HG03469 (cell line): ENCODE data around the gene PSMA7.

Experiments
- ATAC-seq: cut with Tn5 transposase; IDR thresholded peaks from one replicate; pipeline ENCODE4 v1.9.1; 2021; ENCODE audit warnings: mild to moderate bottlenecking, moderate library complexity, moderate number of reproducible peaks; ENCODE audit not compliant: unreplicated experiment

PSMA7 gene

GRCh38 chr20:62172666-62173065 is 29.5 kb upstream of the PSMA7 start:
- ATAC-seq: no peak

- no peak for ATAC-seq
Observed at GRCh38 chr20:62171245-62171644, 28.1 kb upstream of the PSMA7 start.

GRCh38 chr20:62170536-62170935 is 27.3 kb upstream of the PSMA7 start:
- ATAC-seq: no peak

- ATAC-seq: no peak
Observed at GRCh38 chr20:62168890-62169435, 25.8 kb upstream of the PSMA7 start.

DNA sequence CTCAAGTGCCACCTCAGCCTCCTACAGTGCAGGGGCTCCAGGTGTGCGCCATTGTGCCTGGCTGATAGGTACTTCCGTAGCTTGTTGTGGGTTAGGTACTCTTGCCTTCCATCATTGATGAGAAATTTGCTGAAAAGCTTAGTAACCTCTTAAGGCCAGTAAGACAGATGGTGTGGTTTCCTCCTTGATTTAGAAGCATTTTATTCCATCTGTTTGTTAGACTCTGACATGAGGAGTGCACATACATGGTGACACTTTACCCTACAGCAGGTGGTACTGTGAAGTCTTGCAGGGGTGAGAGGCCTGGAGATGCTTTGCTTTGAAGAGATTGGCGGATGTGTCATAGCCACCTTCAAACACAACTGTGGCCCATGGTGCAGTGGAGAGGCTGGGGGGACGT is 24.9 kb upstream of the PSMA7 start:
- no peak for ATAC-seq

- ATAC-seq: no peak
Observed at GRCh38 chr20:62167474-62167873, 24.3 kb upstream of the PSMA7 start.

- ATAC-seq: no peak
Observed at GRCh38 chr20:62165762-62166399, 22.7 kb upstream of the PSMA7 start.

DNA sequence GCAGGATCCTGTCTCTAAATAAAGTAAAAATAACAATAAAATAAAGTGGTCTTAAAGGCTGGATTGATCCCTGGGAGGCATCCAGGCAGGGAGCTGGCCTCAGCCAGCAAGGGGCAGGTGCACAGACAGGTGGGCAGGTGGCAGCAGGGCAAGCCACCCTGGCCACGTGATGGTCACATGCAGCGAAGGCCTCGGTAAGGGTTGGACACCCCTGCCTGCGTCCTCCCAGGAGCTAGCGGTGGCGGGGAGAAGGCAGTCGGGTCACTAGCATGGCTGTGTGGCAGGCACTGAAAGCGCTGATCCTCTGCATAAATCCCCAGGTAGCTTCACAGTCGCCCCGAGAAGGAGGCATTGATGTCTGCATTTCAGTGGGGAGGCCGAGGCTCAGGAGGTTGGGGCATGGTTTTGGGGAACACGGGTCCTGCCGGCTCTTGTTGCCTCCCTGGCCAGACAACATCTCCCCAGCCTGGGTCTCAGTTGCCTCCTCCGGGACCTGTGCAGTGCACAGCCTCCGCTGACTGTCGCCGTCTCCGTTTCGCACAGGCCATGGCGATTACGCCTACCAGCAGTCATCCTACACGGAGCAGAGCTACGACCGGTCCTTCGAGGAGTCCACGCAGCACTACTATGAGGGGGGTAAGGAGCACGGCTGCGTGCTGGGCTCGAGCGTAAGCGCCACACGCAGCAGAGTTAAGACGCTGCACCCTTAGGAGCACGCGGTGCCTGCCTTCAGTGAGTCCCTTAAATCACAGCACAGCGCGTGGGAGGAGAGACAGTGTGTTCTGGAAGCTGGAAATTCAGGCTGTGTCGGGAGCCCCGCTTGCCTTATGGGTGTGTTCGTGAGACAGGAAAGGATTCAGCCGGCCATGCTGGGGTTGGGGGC is 21.9 kb upstream of the PSMA7 start:
- no peak for ATAC-seq

DNA sequence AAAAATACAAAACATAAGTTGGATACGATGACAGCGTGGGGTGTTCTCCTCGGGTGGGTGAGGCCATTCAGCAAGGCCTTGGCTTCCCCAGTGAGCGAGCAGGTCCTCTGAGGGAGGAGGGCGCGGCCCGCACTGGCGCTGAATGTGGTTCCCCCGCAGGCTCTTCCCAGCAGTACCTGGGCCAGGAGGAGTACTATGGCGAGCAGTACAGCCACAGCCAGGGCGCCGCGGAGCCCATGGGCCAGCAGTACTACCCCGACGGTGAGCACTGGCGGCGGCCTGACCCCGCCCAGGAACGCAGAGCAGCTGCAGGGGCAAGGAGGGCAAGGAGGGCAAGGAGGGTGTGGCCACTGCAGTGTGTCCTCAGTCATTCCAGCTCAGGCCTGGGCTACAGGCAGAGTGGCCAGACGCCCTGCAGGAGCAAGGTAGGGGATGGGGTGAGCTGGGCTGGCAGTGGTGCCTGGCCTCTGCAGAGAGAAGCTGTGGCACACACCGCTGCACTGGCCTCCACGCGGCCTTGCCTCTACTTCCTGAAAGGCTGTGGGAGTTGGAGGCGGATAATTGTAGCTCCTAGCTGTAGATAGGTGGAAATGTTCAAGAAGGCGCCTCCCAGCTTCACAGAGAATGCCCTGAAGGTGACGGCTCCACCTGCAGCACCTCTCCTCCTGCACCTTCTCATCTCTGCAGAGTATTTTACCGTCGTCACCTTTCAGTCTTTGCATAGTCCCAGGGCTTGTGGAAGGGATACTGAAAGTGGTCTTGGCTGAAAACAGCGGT is 21.0 kb upstream of the PSMA7 start:
- ATAC-seq: no peak

- no peak for ATAC-seq
Observed at GRCh38 chr20:62163485-62163865, 20.3 kb upstream of the PSMA7 start.

GRCh38 chr20:62162765-62163484 is 19.7 kb upstream of the PSMA7 start:
- ATAC-seq: no peak

DNA sequence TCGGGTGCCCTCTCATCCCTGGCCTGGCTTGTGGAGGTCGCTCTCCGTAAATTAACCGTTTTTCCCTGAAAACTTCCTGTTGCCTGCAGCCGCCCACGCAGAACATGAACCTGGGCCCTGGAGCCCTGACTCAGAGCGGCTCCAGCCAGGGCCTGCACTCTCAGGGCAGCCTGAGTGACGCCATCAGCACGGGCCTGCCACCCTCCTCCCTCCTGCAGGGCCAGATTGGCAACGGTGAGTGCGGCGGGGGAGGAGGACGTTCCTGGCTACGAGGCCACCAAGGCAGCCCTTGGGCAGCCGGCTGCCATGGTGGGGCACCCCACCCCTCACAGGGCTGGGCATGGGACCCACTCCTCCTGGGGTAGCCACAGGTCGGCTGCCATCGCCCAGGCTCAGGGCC is 18.2 kb upstream of the PSMA7 start:
- ATAC-seq: no peak

- no peak for ATAC-seq
Observed at GRCh38 chr20:62160876-62161275, 17.7 kb upstream of the PSMA7 start.

GRCh38 chr20:62160253-62160652 is 17.1 kb upstream of the PSMA7 start:
- ATAC-seq: no peak

DNA sequence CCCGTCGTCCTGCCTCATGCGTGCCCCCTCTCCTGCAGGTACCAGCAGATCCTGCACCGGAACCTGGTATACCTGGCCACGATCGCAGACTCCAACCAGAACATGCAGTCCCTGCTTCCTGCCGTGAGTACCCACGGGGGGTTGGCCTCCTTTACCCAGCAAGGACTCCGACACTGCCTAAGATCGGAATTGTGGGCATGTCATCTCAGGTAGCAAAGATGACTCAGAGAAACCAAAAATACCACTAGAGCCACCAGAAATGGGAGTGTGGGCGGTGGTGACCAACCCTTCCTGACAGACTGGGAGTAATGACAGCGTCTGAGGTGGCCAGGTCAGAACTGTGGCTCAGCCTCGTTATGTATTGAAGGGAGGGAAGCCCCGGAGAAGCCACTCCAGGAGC is 16.6 kb upstream of the PSMA7 start:
- no peak for ATAC-seq

GRCh38 chr20:62159052-62159451 is 15.9 kb upstream of the PSMA7 start:
- ATAC-seq: no peak

DNA sequence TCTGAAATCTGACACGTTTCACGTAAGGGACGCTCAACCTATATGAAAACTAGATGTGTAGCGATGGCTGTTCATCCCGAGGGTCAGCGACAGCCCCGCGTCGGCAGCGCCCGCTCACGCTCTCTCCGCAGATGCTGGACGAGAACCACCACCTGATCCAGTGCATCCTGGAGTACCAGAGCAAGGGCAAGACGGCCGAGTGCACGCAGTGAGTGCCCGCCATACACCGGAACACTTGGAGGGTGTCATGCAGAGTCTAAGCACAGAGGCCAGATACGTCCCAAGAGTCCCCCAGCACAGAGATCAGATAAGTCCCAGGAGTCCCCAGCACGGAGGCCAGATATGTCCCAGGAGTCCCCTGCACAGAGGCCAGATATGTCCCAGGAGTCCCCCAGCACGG is 15.3 kb upstream of the PSMA7 start:
- ATAC-seq: no peak

- no peak for ATAC-seq
Observed at GRCh38 chr20:62158088-62158400, 14.8 kb upstream of the PSMA7 start.

GRCh38 chr20:62157387-62158087 is 14.3 kb upstream of the PSMA7 start:
- ATAC-seq: no peak
